GM12878 (cell line): ENCODE results near the gene GRK2. TPM values are rescaled to one million over a fixed set of nuclear protein-coding genes. Genes with fewer than 3 reads are reported as not detected.
"Not testable (repeated sequence)": the region's sequence is repeated elsewhere in the genome, so short reads cannot be mapped to it uniquely, and the experiment has no call there.

Source experiments
- ATAC-seq: fragments of 200-7000 bp; cut with Tn5 transposase; 3 replicates; pipeline ENCODE4 v1.9.1; 2020; ENCODE audit warnings: mild to moderate bottlenecking, moderate library complexity
- BruUV-seq: library from RNA; stranded (reverse); fragments of 400-500 nt; replicated peaks from 2 replicates; lab custom pipeline; 2021; lab: Mats Ljungman, UMichigan
- CTCF ChIA-PET: fragments of 300-600 bp; sonication (Branson Sonifier 250); formaldehyde crosslinking; extraction: SDS; loops from one replicate; lab custom pipeline; 2021; ENCODE audit warnings: inconsistent platforms; lab: Yijun Ruan, JAX
- POLR2A ChIA-PET: fragments of 350-600 bp; formaldehyde crosslinking; extraction: SDS; loops from one replicate; lab custom pipeline; 2021; ENCODE audit warnings: inconsistent platforms; lab: Charles Lee
- RAD21 ChIA-PET: fragments of 300-600 bp; sonication (Branson Sonifier 250); formaldehyde crosslinking; loops from one replicate; lab custom pipeline; 2023; ENCODE audit warnings: antibody characterized with exemption; ENCODE audit not compliant: unreplicated experiment; lab: Charles Lee
- SMC1A ChIA-PET: fragments of 300-600 bp; sonication (Branson Sonifier 250); formaldehyde crosslinking; loops from one replicate; lab custom pipeline; 2023; ENCODE audit not compliant: unreplicated experiment, uncharacterized antibody; lab: Charles Lee
- DNase-seq: peaks from one replicate; pipeline ENCODE4 v3.0.0-alpha.2; 2011; ENCODE audit warnings: low read depth, low spot score
- FAIRE-seq: peaks from 3 replicates; lab custom pipeline; 2011; peaks lifted over from hg19 to GRCh38; lab: Jason Lieb, UNC
- H2AFZ ChIP-seq: 2 replicates; pipeline ENCODE4 v1.6.0; 2011; ENCODE audit warnings: low read depth, low read length, control low read depth; ENCODE audit not compliant: control insufficient read depth
- H3K27ac ChIP-seq: 2 replicates; pipeline ENCODE4 v1.5.1; 2011; ENCODE audit warnings: control low read depth; ENCODE audit not compliant: control insufficient read depth, insufficient read depth
- H3K27me3 ChIP-seq, 2 experiments: replicated peaks in 1 of 2; 2 replicates each; pipeline versions ENCODE4 v1.6.0 to v1.6.1; 2011; ENCODE audit warnings: low read length in 1 of 2; ENCODE audit not compliant: control insufficient read depth in 2 of 2, insufficient read depth in 2 of 2
- H3K36me3 ChIP-seq, 2 experiments: 2 replicates each; pipeline ENCODE4 v1.5.1; 2011; ENCODE audit warnings: low read length in 1 of 2; ENCODE audit not compliant: control insufficient read depth in 2 of 2, insufficient read depth in 2 of 2
- H3K4me1 ChIP-seq: 2 replicates; pipeline ENCODE4 v1.6.1; 2011; ENCODE audit warnings: mild to moderate bottlenecking, low read length, moderate library complexity, mixed read lengths; ENCODE audit not compliant: control insufficient read depth, insufficient read depth
- H3K4me2 ChIP-seq: 2 replicates; pipeline ENCODE4 v1.6.0; 2011; ENCODE audit warnings: control low read depth; ENCODE audit not compliant: control insufficient read depth, insufficient read depth
- H3K4me3 ChIP-seq: fragments of 200-600 bp; sonication (generic); 2 replicates; pipeline ENCODE4 v1.5.1; 2016
- H3K79me2 ChIP-seq: 2 replicates; pipeline ENCODE4 v1.6.0; 2011; ENCODE audit warnings: low read length; ENCODE audit not compliant: control insufficient read depth, insufficient read depth
- H3K9ac ChIP-seq: 2 replicates; pipeline ENCODE4 v1.8.0; 2011; ENCODE audit warnings: low read length, control low read depth, mixed read lengths; ENCODE audit not compliant: control insufficient read depth, insufficient read depth
- H3K9me3 ChIP-seq: replicated peaks from 3 replicates; pipeline ENCODE4 v1.5.1; 2011; ENCODE audit warnings: mild to moderate bottlenecking, low read length; ENCODE audit not compliant: control insufficient read depth, insufficient read depth
- H4K20me1 ChIP-seq: 2 replicates; pipeline ENCODE4 v1.6.0; 2011; ENCODE audit not compliant: control insufficient read depth, insufficient read depth
- IRF5 ChIP-seq: fragments of 450-650 bp; IDR thresholded peaks from 2 replicates; pipeline ENCODE4 v1.6.1; 2017; ENCODE audit warnings: borderline replicate concordance
- RB1 ChIP-seq: fragments of 450-650 bp; formaldehyde crosslinking; IDR thresholded peaks from 2 replicates; pipeline ENCODE4 v1.6.1; 2017; ENCODE audit warnings: mild to moderate bottlenecking, borderline replicate concordance
- RELB ChIP-seq: fragments of 450-650 bp; IDR thresholded peaks from 2 replicates; pipeline ENCODE4 v1.6.1; 2017; ENCODE audit warnings: low read depth, mild to moderate bottlenecking, moderate library complexity
- YBX1 ChIP-seq: fragments of 450-650 bp; IDR thresholded peaks from 2 replicates; pipeline ENCODE4 v1.6.1; 2016; ENCODE audit warnings: antibody characterized with exemption
- WGBS: methylation state at CpG from one replicate; pipeline ENCODE4 v1.1.6; 2016; ENCODE audit warnings: low lambda C conversion rate; ENCODE audit not compliant: insufficient replicate concordance, insufficient coverage; ENCODE audit errors: missing lambda C conversion rate; 5-methylcytosine and 5-hydroxymethylcytosine counted together
- in situ Hi-C: fragments of 300-500 bp; cut with MboI; formaldehyde crosslinking; loops from 9 replicates; pipeline ENCODE4 v1.14.3; 2018; ENCODE audit warnings: mixed read lengths
- intact Hi-C: fragments of 100-400 bp; cut with micrococcal nuclease; formaldehyde crosslinking; loops from one replicate; pipeline ENCODE4 v1.14.2; 2022; ENCODE audit not compliant: unreplicated experiment
- polyA plus RNA-seq, 11 experiments: library from polyadenylated mRNA; depleted of rRNA in 4 of 11; unstranded in 6 of 11; stranded (reverse) in 5 of 11; fragments of >200 nt; fragmentation: Nextera tagmentation in 4 of 11; fragmentation: Illumina TruSeq in 1 of 11; extraction: Ambion mirVana in 4 of 11; extraction: Trizol in 1 of 11; gene quantifications; 1 replicate in 1 of 11; 2 replicates in 10 of 11; pipeline versions ENCODE4 v1.2.1 to v1.2.3, GENCODE V29; 2011 to 2016; ENCODE audit warnings: inconsistent platforms in 2 of 11, missing spikeins in 2 of 11, low read depth in 1 of 11
- total RNA-seq, 4 experiments: library from RNA; depleted of rRNA in 3 of 4; stranded (reverse); fragments of >200 nt in 3 of 4; fragmentation: Illumina TruSeq in 1 of 4; extraction: Trizol in 1 of 4; gene quantifications; 2 replicates each; pipeline versions ENCODE4 v1.2.1 to v1.2.3, GENCODE V29; 2013 to 2021

Gene GRK2
- total and polyA plus RNA-seq, 10 of the 15 experiments (the other 5 are each of a cell fraction or from before 2014, with no cell fraction given): 1.0 to 160 (median 66.1) TPM

GRCh38 chr11:67317888-67318555, 51.7 kb downstream of the GRK2 start (continued):
- TF ChIP-seq RELB: no peak
- TF ChIP-seq IRF5: no peak
- no peak for TF ChIP-seq YBX1
- 0 out of 2 replicates have a peak, but pooled peaks have one; percentile 5 for TF ChIP-seq RB1

DNA sequence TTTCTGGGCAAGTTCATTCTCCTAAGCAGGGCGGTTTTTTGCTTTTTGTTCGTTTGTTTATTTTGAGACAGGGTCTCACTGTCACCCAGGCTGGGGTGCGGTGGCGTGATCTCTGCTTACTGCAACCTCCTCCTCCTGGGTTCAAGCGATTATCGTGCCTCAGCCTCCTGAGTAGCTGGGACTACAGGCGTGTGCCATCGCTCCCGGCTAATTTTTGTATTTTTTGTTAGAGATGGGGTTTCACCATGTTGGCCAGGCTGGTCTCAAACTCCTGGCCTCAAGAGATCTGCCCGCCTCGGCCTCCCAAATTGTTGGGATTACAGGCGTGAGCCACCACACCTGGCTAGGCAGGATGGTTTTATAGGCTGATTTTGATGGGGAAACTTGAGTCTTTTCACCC, 52.6 kb downstream of the GRK2 start:
- DNase-seq, H3K27me3 ChIP-seq, H3K4me2 ChIP-seq, ATAC-seq, H3K9me3 ChIP-seq, H3K79me2 ChIP-seq, H2AFZ ChIP-seq, H3K27ac ChIP-seq, H3K4me1 ChIP-seq, BruUV-seq, H3K9ac ChIP-seq, intact Hi-C loops, FAIRE-seq, H4K20me1 ChIP-seq, H3K36me3 ChIP-seq: not testable (repeated sequence)
- ChIA-PET CTCF (interaction anchor here (0.6 to 12.1 kb wide), 9 partner anchors 10 to 123 kb away, joined by 3 to 151 read pairs (median 11); partner anchors contain the start of gene POLD4), SMC1A (interaction anchor here (1.0 to 7.6 kb wide), 10 partner anchors 12 to 63 kb away, joined by 4 to 82 read pairs (median 6); partner anchors contain the start of genes GRK2 and POLD4), RAD21 (interaction anchor here (2.8 to 7.8 kb wide), 3 partner anchors 27 to 63 kb away, joined by 21 to 75 read pairs (median 64); partner anchors contain the start of gene POLD4), POLR2A (interaction anchor here (1.1 to 2.6 kb wide), 2 partner anchors 51 to 63 kb away, joined by 4 to 23 read pairs; partner anchors contain the start of gene GRK2)
- 85% methylated on average over 12 of the region's 12 CpGs for WGBS
- in situ Hi-C loops: loop anchor here (5.0 kb wide), 1 partner anchor 57 kb away; no protein-coding TSS in a partner anchor
- H3K4me3 ChIP-seq: peak overlapping the region; percentile 80; the same call in 1 of the 2 replicates
